ENCODE data around the gene SRSF6. TPM values are rescaled to one million over a fixed set of nuclear protein-coding genes. Genes with fewer than 3 reads are reported as not detected.

Gene SRSF6
- total and polyA plus RNA-seq, 2 experiments from 2014 or later, result 60.1 to 61.5 TPM

GRCh38 chr20:43431134-43431519 is 26.6 kb upstream of the SRSF6 start (continued):
- TF ChIP-seq ZNF462 (CRISPR knock-in tag; IDR thresholded peaks at IDR 0.05), result no peak
- TF ChIP-seq CREB1 (CRISPR knock-in tag; IDR thresholded peaks at IDR 0.05; ENCODE audit: low read depth), result no peak
- TF ChIP-seq EZH2 (IDR thresholded peaks at IDR 0.05; ENCODE audit: low read depth, unreplicated experiment), result no peak
- no peak for TF ChIP-seq ETS1 (IDR thresholded peaks at IDR 0.05)
- TF ChIP-seq REST (IDR thresholded peaks at IDR 0.05; ENCODE audit: unreplicated experiment), result no peak
- no peak for TF ChIP-seq ZNF114 (CRISPR knock-in tag; IDR thresholded peaks at IDR 0.05)
- no peak for TF ChIP-seq STAT1 (IDR thresholded peaks at IDR 0.05; ENCODE audit: unreplicated experiment)

Measured in GM23338 (cell line).